Measurements from ENCODE around the gene MFF. TPM values are rescaled to one million over a fixed set of nuclear protein-coding genes. Genes with fewer than 3 reads are reported as not detected.
A peak's percentile ranks its signal among the peaks of the same experiment; 100 is the strongest.

MFF gene
- total and polyA plus RNA-seq, 10 of the 15 experiments (the other 5 are each of a cell fraction or from before 2014, with no cell fraction given): 19.6 to 131 (median 106) TPM

- Histone ChIP-seq H2AFZ (ENCODE audit: control insufficient read depth, low read depth, low read length) (peak overlapping the region; percentile 89), H4K20me1 (ENCODE audit: control insufficient read depth, insufficient read depth) (no peaks in the 10 kb centered on the region), H3K79me2 (ENCODE audit: control insufficient read depth, insufficient read depth, low read length) (peaks cover 45% of the 10 kb centered on the region), H3K4me3 (peak overlapping the region; percentile 90), H3K9ac (ENCODE audit: control insufficient read depth, insufficient read depth, low read length) (peak overlapping the region; percentile 95), H3K27ac (ENCODE audit: control insufficient read depth, insufficient read depth) (peak overlapping the region; percentile 79), H3K9me3 (replicated peaks; ENCODE audit: control insufficient read depth, insufficient read depth, low read length) (no peaks in the 10 kb centered on the region; the same call in 2 of the 3 replicates), H3K4me2 (ENCODE audit: control insufficient read depth, insufficient read depth) (peak overlapping the region; percentile 75), H3K36me3 (ENCODE audit: control insufficient read depth in 2 of 2, insufficient read depth in 2 of 2, low read length in 1 of 2) (no peaks in the 10 kb centered on the region), H3K27me3 (replicated peaks in 1 of 2; ENCODE audit: control insufficient read depth in 2 of 2, insufficient read depth in 2 of 2, low read length in 1 of 2) (no peaks in the 10 kb centered on the region), H3K4me1 (ENCODE audit: control insufficient read depth, insufficient read depth, low read length) (no peaks in the 10 kb centered on the region)
- ChIA-PET SMC1A (ENCODE audit: uncharacterized antibody, unreplicated experiment) (interaction anchor here (0.6 to 1.5 kb wide), 5 partner anchors 16 to 181 kb away, joined by 3 to 5 read pairs (median 4); no protein-coding TSS in a partner anchor), CTCF (interaction anchor here (0.7 to 1.6 kb wide), 7 partner anchors 26 to 1960 kb away, joined by 3 to 5 read pairs (median 4); no protein-coding TSS in a partner anchor), POLR2A (interaction anchor here (0.7 to 1.5 kb wide), 5 partner anchors 11 to 147 kb away, joined by 3 read pairs; no protein-coding TSS in a partner anchor), RAD21 (ENCODE audit: unreplicated experiment) (interaction anchor here (1.0 kb wide), 1 partner anchor 26 kb away, joined by 4 read pairs; no protein-coding TSS in a partner anchor)
- no TSS peak for BruUV-seq (replicated peaks)
- FAIRE-seq: no peak
- peak; percentile 11 for ATAC-seq
- 2% methylated on average over 9 of the region's 13 CpGs for WGBS (ENCODE audit: insufficient coverage, insufficient replicate concordance, low lambda C conversion rate, missing lambda C conversion rate)
- in situ Hi-C loops (cut with MboI) (no loop called here), intact Hi-C loops (cut with micrococcal nuclease; ENCODE audit: unreplicated experiment) (loop anchor here (5.0 to 10.0 kb wide), 2 partner anchors 136 to 519 kb away; no protein-coding TSS in a partner anchor)
- TF ChIP-seq IRF4 (IDR thresholded peaks at IDR 0.05; ENCODE audit: low read depth, low read length): no peak
- TF ChIP-seq NFIC (IDR thresholded peaks at IDR 0.05; ENCODE audit: low read depth, low read length): no peak
- TF ChIP-seq IKZF2 (IDR thresholded peaks at IDR 0.05): peak in 1 of 2 experiments; percentile 4; a peak in 1 of 4 replicates
- TF ChIP-seq SREBF1 (IDR thresholded peaks at IDR 0.05; ENCODE audit: low read length): no peak
- 0 out of 2 replicates have a peak, but pooled peaks have one; percentile 14 for TF ChIP-seq RUNX3 (IDR thresholded peaks at IDR 0.05; ENCODE audit: low read length)
- TF ChIP-seq ZNF217 (IDR thresholded peaks at IDR 0.05): no peak
- TF ChIP-seq NBN (IDR thresholded peaks at IDR 0.05): no peak
- no peak for TF ChIP-seq PRDM15 (CRISPR knock-in tag; IDR thresholded peaks at IDR 0.05)
- no peak for TF ChIP-seq BACH1 (IDR thresholded peaks at IDR 0.05; ENCODE audit: borderline replicate concordance)
- TF ChIP-seq PML (IDR thresholded peaks at IDR 0.05; ENCODE audit: low read length): 0 out of 2 replicates have a peak, but pooled peaks have one; percentile 7
- TF ChIP-seq RELA (IDR thresholded peaks at IDR 0.05; ENCODE audit: borderline replicate concordance, partially characterized antibody): no peak
- TF ChIP-seq CBX3 (IDR thresholded peaks at IDR 0.05; ENCODE audit: borderline replicate concordance, low read depth): no peak
- TF ChIP-seq CBX5 (IDR thresholded peaks at IDR 0.05; ENCODE audit: low read depth): no peak
- TF ChIP-seq POLR2AphosphoS2 (IDR thresholded peaks at IDR 0.05; ENCODE audit: low read depth, low read length): no peak
- TF ChIP-seq PBX3 (IDR thresholded peaks at IDR 0.05; ENCODE audit: insufficient replicate concordance, low read depth, low read length): no peak
- 0 out of 2 replicates have a peak, but pooled peaks have one; percentile 42 for TF ChIP-seq EED (IDR thresholded peaks at IDR 0.05; ENCODE audit: low read depth)
- no peak for DNase-seq (ENCODE audit: low read depth, low spot score)
Observed at GRCh38 chr2:227325839-227326195, 766 bp downstream of the MFF start.
